TTC549 (cell line): ENCODE results near the gene PXYLP1.

Experiments
- FAIRE-seq: peaks from 2 replicates; lab custom pipeline; 2012; peaks lifted over from hg19 to GRCh38; lab: Jason Lieb, UNC

Gene PXYLP1

GRCh38 chr3:141328286-141329166, 96.9 kb downstream of the PXYLP1 start:
- FAIRE-seq: no peak

DNA sequence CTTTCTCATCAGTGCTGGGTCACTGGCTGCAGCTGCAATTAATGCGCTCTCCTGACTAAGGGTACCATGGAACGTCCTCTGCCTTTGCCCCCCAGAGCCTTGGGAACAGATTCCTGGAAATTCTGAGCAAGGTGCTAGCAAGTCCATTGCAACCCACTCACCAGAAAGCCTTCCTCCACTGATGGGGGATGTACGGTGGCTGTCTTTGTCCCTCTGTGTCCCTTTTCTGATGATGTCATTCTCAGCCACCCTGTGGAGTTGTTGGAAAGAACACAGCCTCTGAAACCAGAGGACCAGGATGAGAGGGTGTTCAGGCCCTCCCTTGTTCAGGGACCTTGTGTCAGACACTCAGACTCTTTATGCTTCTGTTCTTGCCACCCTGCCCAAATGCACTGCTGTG, 98.6 kb downstream of the PXYLP1 start:
- FAIRE-seq: no peak

DNA sequence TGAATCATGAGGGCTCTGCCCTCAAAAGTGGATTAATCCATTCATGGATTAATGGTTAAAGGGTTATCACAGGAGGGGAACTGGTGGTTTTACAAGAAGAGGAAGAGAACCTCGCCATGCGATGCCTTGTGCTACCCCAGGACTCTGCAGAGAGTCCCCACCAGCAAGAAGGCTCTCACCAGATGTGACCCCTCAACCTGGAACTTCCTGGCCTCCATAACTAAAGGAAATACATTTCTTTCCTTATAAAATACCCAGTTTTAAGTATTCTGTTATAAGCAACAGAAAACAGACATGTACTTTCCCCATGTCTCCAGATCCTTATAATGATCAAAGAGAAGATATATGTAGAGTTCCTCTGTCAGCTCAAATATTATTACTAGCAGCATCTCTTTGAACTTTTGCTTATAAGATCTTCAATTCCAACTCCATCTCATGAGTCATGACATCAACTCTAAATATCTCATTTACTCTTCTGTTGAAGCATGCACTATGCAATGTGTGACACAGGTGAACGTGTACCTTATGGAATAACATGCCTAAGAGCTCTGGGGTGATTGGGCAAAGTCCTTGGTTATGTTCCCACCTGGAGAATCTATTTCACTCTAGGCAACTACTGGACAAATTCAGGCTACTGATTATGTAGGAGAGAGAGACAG, 99.2 kb downstream of the PXYLP1 start:
- no peak for FAIRE-seq

DNA sequence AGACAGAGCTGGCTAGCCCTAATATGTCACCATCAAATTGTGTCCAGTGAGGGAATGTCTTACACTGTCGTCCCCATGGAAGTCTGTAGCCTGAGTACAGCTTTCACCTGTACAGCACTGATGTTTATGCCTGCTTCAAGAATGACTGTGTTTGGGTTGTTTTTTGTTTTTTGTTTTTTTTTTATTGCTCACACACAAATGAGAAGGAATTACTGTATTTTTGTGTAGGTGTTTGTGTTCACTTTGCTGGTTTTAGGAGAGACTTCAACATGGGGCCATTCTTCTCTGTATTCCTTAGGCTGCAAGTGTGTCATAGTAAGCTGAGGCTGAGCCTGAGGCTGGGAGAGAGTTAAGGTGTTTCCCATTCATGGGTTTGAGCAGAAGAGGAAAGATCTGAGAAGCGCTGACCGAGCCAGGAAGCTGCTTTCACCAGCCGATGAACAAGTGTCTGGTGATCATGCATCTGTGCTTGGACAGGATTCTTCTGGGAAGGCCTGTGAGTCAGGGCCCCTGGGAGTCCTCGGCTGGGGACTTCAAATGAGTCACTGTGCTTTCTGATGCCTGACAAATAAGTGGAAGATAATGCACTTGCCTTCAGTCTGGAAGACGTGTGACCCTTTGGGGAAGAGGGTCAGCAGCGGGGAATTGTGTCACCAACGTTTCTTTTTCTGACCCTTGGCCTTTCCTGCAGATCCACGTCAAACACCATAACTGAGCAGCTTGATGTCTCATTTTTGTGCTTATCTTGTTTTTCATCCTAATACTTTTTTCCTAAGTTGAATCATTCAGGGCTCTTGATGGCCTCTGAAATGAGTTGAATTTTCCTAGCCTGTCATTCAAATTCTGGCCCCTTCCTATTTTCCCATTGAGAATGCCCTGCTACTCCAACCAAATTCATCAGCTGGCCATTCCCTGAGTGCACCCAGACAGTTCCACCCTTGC, 100.0 kb downstream of the PXYLP1 start:
- no peak for FAIRE-seq

GRCh38 chr3:141332416-141332815, 100.8 kb downstream of the PXYLP1 start:
- FAIRE-seq: no peak

DNA sequence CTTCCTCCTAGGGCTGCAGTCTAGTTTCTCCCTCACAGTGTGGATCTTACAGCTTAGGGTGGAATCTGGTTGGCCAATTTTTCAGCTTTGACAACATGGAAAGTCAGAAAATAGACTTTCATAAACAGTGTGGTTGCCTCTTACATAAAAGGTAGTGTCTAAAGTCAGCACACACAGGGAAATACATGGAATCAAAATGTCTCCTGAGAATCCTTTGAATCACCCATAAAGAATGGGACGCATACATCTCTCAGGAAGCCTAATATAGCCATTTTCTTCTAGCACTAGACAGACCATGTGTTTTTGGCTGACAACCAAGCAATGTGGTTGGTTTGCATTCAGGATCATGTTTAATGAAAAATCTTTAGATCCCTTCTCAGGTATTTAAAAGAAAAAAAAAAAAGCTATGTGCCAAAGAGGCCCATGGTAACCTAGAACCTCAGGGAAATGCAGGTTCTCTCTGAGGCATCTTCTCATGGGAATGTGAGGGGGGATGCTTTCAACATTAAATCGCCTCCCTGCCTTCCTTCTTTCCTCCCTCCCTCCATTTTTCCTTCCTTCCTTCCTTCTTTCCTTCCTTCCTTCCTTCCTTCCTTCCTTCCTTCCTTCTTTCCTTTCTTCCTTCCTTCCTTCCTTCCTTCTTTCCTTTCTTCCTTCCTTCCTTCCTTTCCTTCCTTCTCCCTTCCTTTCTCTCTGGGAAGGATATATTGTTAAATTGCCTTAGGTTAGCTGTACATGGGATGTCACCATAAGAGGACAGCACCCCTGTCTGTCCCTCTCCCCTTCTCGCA, 102.4 kb downstream of the PXYLP1 start:
- FAIRE-seq: no peak

- no peak for FAIRE-seq
Measured at GRCh38 chr3:141334627-141335250, 103.1 kb downstream of the PXYLP1 start.

- FAIRE-seq: no peak
Measured at GRCh38 chr3:141335531-141336061, 104.0 kb downstream of the PXYLP1 start.

- no peak for FAIRE-seq
Measured at GRCh38 chr3:141336672-141337522, 105.3 kb downstream of the PXYLP1 start.

DNA sequence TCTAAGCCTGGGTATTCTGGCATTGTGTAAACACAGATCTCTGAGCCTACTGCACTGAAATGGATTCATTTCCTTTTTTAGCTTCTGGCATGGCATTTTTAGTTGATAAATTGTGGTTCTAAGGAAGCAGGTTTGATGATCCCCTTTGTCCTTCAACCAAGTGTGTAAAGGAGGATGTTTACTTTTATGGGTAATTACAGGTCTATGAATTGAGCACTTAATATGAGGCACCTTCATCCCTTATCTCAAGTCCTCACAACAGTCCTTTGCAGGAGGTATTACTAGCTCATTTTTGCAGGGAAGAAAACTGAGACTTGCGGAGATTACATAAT, 105.9 kb downstream of the PXYLP1 start:
- FAIRE-seq: no peak

- no peak for FAIRE-seq
Measured at GRCh38 chr3:141337991-141338390, 106.4 kb downstream of the PXYLP1 start.

- no peak for FAIRE-seq
Measured at GRCh38 chr3:141338881-141339280, 107.3 kb downstream of the PXYLP1 start.

DNA sequence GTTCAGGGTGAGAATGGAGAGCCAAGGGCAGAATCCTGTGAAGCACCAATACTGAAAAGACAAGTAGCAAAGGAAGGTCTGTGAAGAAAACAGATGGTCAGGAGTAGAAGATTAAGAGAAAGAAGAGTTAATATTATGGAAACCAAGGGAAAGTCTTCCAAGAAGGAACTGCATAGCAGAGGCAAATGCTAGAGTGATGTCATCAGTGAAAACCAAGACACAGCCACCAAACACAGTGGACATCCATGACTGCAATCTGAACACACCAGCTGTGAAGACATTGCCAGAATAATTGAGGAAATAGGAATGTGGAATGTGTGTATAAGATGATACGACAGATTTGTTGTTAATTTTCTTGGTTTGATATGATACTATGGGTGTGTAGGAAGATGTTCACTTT, 109.9 kb downstream of the PXYLP1 start:
- no peak for FAIRE-seq

- FAIRE-seq: no peak
Measured at GRCh38 chr3:141342386-141342785, 110.8 kb downstream of the PXYLP1 start.

DNA sequence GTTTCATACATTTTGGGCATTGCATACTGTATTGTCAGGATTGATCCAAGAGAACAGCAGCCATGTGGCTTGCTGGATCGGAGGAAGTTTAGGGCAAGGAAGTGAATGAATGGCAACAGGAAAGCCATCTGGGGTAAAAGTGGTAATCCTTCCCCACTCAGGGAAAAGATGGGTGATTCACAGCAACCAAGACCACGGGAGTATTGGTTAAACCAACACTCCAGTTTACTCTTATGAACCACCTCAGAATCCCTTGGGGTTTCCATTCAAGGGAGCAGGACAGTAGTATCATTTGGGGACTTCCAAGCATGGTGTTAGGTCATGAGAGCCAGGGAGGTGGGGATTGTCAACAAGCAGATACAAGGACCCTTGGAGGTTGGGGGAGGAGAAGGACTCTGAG, 111.5 kb downstream of the PXYLP1 start:
- FAIRE-seq: no peak

- FAIRE-seq: no peak
Measured at GRCh38 chr3:141343865-141344271, 112.2 kb downstream of the PXYLP1 start.
